GM12875 (cell line): ENCODE results near the gene MORN1.

ENCODE experiments used
- H3K4me3 ChIP-seq: one replicate; pipeline ENCODE4 v1.5.1; 2011; ENCODE audit warnings: low read depth, low read length, control low read depth
- TF ChIP-seq, protein P1 (sequence below): IDR thresholded peaks from 2 replicates; pipeline ENCODE4 v1.5.1; 2011; ENCODE audit warnings: low read depth, mild to moderate bottlenecking, control low read depth, inconsistent platforms, low read length, moderate library complexity, borderline replicate concordance; ENCODE audit not compliant: insufficient read depth

Gene MORN1

DNA sequence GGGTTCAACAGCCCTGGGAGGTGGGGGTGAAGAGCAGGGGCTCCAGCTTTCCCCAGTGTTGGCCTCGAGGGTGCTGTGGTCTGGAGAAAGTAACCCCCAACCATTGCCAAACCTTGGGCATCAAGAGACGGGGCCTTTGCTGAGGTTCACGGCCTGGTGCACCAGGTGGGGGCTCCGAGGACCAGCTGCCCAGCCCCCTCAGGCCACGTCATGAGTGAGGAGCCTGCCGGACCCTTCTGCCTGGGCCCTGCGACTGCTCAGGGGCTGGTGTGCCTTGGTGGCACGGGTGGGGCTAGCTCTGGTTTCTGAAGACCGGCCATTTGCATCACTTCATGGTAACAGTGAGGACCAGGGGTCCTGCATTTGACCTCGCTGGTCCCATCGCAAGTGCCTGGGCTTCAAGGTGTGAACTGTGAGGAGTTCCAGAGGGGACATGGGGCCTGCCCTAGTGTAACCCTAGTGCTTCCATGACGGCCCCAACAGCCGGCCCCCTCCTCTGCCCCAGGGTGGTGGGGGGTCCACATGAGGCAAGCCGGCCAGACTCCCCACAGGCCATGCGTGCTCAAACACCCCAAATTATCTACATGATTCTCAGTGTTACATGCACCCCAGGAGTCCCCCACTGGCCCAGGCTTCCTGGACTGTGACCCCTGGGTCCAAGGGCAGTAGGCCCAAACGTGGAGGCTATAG lies 13.5 kb downstream of the MORN1 start:
- no peak overlapping the region for H3K4me3 ChIP-seq
- TF ChIP-seq, protein P1, sequence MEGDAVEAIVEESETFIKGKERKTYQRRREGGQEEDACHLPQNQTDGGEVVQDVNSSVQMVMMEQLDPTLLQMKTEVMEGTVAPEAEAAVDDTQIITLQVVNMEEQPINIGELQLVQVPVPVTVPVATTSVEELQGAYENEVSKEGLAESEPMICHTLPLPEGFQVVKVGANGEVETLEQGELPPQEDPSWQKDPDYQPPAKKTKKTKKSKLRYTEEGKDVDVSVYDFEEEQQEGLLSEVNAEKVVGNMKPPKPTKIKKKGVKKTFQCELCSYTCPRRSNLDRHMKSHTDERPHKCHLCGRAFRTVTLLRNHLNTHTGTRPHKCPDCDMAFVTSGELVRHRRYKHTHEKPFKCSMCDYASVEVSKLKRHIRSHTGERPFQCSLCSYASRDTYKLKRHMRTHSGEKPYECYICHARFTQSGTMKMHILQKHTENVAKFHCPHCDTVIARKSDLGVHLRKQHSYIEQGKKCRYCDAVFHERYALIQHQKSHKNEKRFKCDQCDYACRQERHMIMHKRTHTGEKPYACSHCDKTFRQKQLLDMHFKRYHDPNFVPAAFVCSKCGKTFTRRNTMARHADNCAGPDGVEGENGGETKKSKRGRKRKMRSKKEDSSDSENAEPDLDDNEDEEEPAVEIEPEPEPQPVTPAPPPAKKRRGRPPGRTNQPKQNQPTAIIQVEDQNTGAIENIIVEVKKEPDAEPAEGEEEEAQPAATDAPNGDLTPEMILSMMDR = no peak

DNA sequence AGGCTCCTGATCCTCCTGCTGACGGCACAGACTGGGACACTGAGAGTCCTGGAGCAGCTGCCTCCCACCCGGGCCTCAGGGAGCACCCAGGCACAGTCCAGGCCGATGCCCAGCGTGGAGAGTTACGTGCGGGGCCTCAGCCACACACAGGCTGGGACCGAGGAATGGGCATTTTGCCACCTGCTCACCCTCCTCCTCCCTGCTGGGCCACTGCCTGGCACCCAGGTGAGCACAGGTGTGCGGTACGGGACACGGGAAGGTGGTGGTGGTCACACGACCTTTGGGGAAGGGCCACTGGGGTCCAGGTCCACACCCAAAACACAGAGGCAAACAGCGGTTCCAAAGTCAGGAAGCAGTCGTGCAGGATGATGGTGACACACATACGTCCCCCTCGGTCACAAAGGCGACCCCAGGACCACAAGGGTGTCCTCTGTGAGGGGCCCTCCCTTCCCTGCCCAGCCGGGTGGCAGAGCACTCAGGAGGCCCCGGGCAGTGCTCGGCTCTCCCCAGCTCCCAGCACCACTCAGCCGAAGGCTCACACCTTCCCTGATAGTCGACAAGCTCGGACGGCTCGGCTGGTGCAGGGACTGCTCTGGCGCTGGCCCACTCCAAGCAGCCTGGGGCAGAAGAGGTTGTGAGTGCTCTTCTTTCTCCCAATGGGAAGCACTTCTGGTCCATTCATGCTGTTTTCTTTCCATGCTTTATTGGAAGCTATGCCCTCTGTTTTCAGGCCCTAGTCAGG lies 14.3 kb downstream of the MORN1 start:
- no peak overlapping the region for H3K4me3 ChIP-seq
- TF ChIP-seq, protein P1 = no peak

GRCh38 chr1:2376261-2376741 lies 15.1 kb downstream of the MORN1 start:
- TF ChIP-seq, protein P1 = no peak
- H3K4me3 ChIP-seq = no peak overlapping the region

DNA sequence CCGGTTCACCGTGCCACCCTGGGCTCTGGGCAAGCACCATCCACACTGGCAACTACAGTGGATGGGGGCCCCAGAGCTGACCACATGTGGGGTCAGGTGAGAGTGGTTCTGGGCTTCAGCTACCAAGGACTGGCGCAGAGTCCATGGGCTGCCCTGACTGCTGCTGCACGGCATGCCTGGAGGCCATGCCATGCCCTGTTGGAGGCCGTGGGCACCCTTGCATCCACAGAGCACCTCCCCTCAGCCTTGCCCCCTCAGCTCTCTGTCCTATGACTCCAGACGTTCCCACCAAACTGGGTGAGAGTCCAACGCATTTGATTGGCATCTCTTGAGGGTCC lies 15.5 kb downstream of the MORN1 start:
- TF ChIP-seq, protein P1 = no peak
- H3K4me3 ChIP-seq = no peak overlapping the region

DNA sequence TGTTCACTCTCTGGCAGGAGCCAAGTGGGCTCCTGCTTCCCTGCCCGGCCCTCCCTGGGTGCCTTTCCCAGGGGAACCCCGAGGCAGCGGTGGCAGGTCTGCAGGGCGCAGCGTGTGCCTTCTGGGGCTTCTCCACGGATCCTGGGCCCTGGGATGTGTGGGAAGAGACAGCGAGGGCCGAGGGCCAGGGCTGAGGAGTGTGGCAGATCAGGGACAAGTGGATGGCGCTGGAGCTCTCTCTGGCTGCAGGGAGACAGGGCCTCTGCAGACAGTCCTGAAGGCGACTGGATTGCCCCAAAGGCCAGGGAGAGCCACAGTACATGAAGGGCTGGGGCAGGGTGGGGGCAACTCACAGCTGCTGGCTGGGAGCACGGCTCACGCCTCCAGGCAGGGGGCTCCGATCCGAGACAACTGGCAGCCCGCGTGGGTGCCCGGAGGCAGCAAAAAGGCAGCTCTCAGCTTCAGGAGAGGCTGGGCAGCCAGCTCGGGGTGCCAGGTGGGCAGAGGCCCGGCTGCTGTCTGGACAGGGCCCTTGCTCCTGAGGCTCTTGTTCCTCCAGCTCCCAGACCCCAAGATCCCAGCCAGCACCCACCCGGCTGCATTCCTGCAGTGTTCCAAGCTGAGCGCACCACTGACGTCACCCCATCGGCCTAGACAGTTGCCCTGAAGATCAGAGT lies 16.0 kb downstream of the MORN1 start:
- TF ChIP-seq, protein P1 = no peak

GRCh38 chr1:2374252-2375155 lies 16.9 kb downstream of the MORN1 start:
- TF ChIP-seq, protein P1 = no peak
- H3K4me3 ChIP-seq = no peak overlapping the region

More for the DNA sequence above, 16.0 kb downstream of the MORN1 start:
- H3K4me3 ChIP-seq = no peak overlapping the region
